Natural killer cell (primary cell): ENCODE measurements around the gene MBD1. TPM values are rescaled to one million over a fixed set of nuclear protein-coding genes. Genes with fewer than 3 reads are reported as not detected.

ENCODE experiments used
- ATAC-seq, 3 donors: fragments of 150-1000 bp in 2 of 3; fragments of 200-7000 bp in 1 of 3; cut with Tn5 transposase; 1 replicate in 1 of 3; 2 replicates in 2 of 3; pipeline ENCODE4 v1.10.0; 2021; ENCODE audit warnings: mild to moderate bottlenecking in 2 of 3, moderate library complexity in 2 of 3
- DNase-seq, 2 donors: peaks; one replicate each; pipeline versions ENCODE4 v3.0.0 to v3.0.0-alpha.2; 2013 to 2021; ENCODE audit warnings: mixed read lengths in 1 of 2
- H3K27ac ChIP-seq: one replicate; pipeline ENCODE4 v1.5.1; 2013; ENCODE audit warnings: mild to moderate bottlenecking, low read length
- H3K27me3 ChIP-seq: one replicate; pipeline ENCODE4 v1.6.1; 2013; ENCODE audit warnings: low read length; ENCODE audit not compliant: control insufficient read depth, insufficient read depth
- H3K36me3 ChIP-seq: one replicate; pipeline ENCODE4 v1.6.1; 2013; ENCODE audit warnings: low read length; ENCODE audit not compliant: control insufficient read depth, insufficient read depth
- H3K4me1 ChIP-seq: one replicate; pipeline ENCODE4 v1.6.1; 2013; ENCODE audit warnings: low read length; ENCODE audit not compliant: control insufficient read depth, insufficient read depth
- H3K4me3 ChIP-seq: one replicate; pipeline ENCODE4 v1.5.1; 2013; ENCODE audit warnings: low read length
- H3K9me3 ChIP-seq: one replicate; pipeline ENCODE4 v1.6.1; 2013; ENCODE audit warnings: low read length; ENCODE audit not compliant: control insufficient read depth, insufficient read depth
- H3K27ac Mint-ChIP-seq, 2 donors: one replicate each; pipeline ENCODE4 v1.8.0; 2022; ENCODE audit warnings: mild to moderate bottlenecking in 2 of 2, mixed read lengths in 2 of 2, moderate library complexity in 1 of 2
- H3K27me3 Mint-ChIP-seq, 2 donors: one replicate each; pipeline ENCODE4 v1.8.0; 2022; ENCODE audit warnings: low read depth in 2 of 2, mixed read lengths in 2 of 2
- H3K36me3 Mint-ChIP-seq: one replicate; pipeline ENCODE4 v1.8.0; 2022; ENCODE audit warnings: mixed read lengths
- H3K4me1 Mint-ChIP-seq, 2 donors: one replicate each; pipeline ENCODE4 v1.8.0; 2022; ENCODE audit warnings: mixed read lengths in 2 of 2
- H3K4me3 Mint-ChIP-seq: one replicate; pipeline ENCODE4 v1.8.0; 2022; ENCODE audit warnings: mild to moderate bottlenecking, moderate library complexity, mixed read lengths
- H3K9me3 Mint-ChIP-seq, 2 donors: one replicate each; pipeline ENCODE4 v1.8.0; 2022; ENCODE audit warnings: mixed read lengths in 2 of 2
- WGBS: methylation state at CpG from one replicate; pipeline ENCODE4 v1.1.7; 2013; ENCODE audit warnings: missing lambda C conversion rate; ENCODE audit not compliant: insufficient coverage; 5-methylcytosine and 5-hydroxymethylcytosine counted together
- intact Hi-C: fragments of 100-400 bp; cut with micrococcal nuclease; formaldehyde crosslinking; loops from one replicate; pipeline ENCODE4 v1.14.2; 2022
- total RNA-seq, 4 donors: library from RNA; stranded (reverse); fragments of 120-200 nt in 1 of 4; gene quantifications; one replicate each; pipeline versions ENCODE4 v1.2.3 to v1.2.4, GENCODE V29; 2013 to 2022
- TF ChIP-seq, protein P1 (sequence below): fragments of 200-600 bp; IDR thresholded peaks from one replicate; pipeline ENCODE4 v1.8.0; 2022; ENCODE audit warnings: antibody characterized with exemption

The MBD1 gene
- total RNA-seq, 3 donors from 2014 or later (not counting 1 experiment from before 2014, with no cell fraction given), result 106 to 113 (median 111) TPM

- Histone ChIP-seq H3K9me3 (no peaks in the 10 kb centered on the region), H3K4me1 (peaks cover 21% of the 10 kb centered on the region), H3K4me3 (no peak overlapping the region), H3K27ac (no peak overlapping the region), H3K27me3 (no peaks in the 10 kb centered on the region), H3K36me3 (peaks cover 67% of the 10 kb centered on the region)
- ATAC-seq, result no peak
- intact Hi-C loops, result no loop called here
- Mint-ChIP-seq H3K27me3 (no peaks in the 10 kb centered on the region), H3K36me3 (no peaks in the 10 kb centered on the region), H3K4me1 (peaks cover 16 to 40% of the 10 kb centered on the region in 2 donors), H3K4me3 (no peak overlapping the region), H3K27ac (peak overlapping the region in 1 of 2 donors; percentile 12), H3K9me3 (no peaks in the 10 kb centered on the region)
- 98% methylated on average over 19 of the region's 19 CpGs for whole genome bisulfite sequencing
- DNase-seq, result no peak
- TF ChIP-seq, protein P1, sequence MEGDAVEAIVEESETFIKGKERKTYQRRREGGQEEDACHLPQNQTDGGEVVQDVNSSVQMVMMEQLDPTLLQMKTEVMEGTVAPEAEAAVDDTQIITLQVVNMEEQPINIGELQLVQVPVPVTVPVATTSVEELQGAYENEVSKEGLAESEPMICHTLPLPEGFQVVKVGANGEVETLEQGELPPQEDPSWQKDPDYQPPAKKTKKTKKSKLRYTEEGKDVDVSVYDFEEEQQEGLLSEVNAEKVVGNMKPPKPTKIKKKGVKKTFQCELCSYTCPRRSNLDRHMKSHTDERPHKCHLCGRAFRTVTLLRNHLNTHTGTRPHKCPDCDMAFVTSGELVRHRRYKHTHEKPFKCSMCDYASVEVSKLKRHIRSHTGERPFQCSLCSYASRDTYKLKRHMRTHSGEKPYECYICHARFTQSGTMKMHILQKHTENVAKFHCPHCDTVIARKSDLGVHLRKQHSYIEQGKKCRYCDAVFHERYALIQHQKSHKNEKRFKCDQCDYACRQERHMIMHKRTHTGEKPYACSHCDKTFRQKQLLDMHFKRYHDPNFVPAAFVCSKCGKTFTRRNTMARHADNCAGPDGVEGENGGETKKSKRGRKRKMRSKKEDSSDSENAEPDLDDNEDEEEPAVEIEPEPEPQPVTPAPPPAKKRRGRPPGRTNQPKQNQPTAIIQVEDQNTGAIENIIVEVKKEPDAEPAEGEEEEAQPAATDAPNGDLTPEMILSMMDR, result no peak
Observed at GRCh38 chr18:50275503-50276036, 5.8 kb downstream of the MBD1 start.

GRCh38 chr18:50274941-50275340 lies 6.4 kb downstream of the MBD1 start:
- DNase-seq (no peak), ATAC-seq (no peak)
- peaks cover 15% of the 10 kb centered on the region for H3K4me1 ChIP-seq
- H3K9me3 Mint-ChIP-seq, result no peaks in the 10 kb centered on the region
- TF ChIP-seq, protein P1, result no peak
- no peak overlapping the region for H3K4me3 Mint-ChIP-seq
- H3K4me3 ChIP-seq, result no peak overlapping the region
- H3K27ac ChIP-seq, result no peak overlapping the region
- peaks cover 70% of the 10 kb centered on the region for H3K36me3 ChIP-seq
- WGBS, result 97% methylated on average over 10 of the region's 10 CpGs
- peak overlapping the region in 1 of 2 donors; percentile 12 for H3K27ac Mint-ChIP-seq
- intact Hi-C loops, result no loop called here
- no peaks in the 10 kb centered on the region for H3K27me3 ChIP-seq
- no peaks in the 10 kb centered on the region for H3K9me3 ChIP-seq
- peaks cover 10 to 38% of the 10 kb centered on the region in 2 donors for H3K4me1 Mint-ChIP-seq
- H3K27me3 Mint-ChIP-seq, result no peaks in the 10 kb centered on the region
- no peaks in the 10 kb centered on the region for H3K36me3 Mint-ChIP-seq

DNA sequence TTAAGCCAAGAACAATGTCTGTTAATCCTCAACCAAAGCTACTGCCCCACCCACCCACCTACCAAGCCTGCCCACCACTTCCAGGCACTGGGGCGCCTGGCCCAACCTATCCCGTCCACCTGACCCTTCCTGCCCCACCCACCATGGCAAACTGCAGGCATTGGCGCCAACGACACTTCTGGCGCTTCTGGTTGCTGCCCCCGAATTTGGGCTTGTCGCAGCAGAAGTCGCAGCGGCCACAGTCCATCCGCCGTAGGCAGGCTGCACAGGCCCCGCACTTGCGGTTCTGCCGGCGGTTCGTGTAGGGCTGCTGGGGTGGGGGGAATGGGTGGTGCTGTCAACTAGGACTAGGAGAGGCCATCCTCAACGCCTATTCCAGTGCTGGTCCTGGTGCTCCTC lies 7.3 kb downstream of the MBD1 start:
- no peak overlapping the region for H3K4me3 ChIP-seq
- no peaks in the 10 kb centered on the region for H3K36me3 Mint-ChIP-seq
- no peaks in the 10 kb centered on the region for H3K9me3 Mint-ChIP-seq
- H3K27ac ChIP-seq, result no peak overlapping the region
- DNase-seq, result no peak
- no peaks in the 10 kb centered on the region for H3K27me3 ChIP-seq
- no peak for ATAC-seq
- 98% methylated on average over 17 of the region's 17 CpGs for WGBS
- no peaks in the 10 kb centered on the region for H3K27me3 Mint-ChIP-seq
- H3K36me3 ChIP-seq, result peaks cover 74% of the 10 kb centered on the region
- H3K4me3 Mint-ChIP-seq, result no peak overlapping the region
- intact Hi-C loops, result no loop called here
- TF ChIP-seq, protein P1, result no peak
- peaks cover 3 to 30% of the 10 kb centered on the region in 2 donors for H3K4me1 Mint-ChIP-seq
- H3K27ac Mint-ChIP-seq, result no peak overlapping the region
- H3K4me1 ChIP-seq, result peaks cover 11% of the 10 kb centered on the region
- no peaks in the 10 kb centered on the region for H3K9me3 ChIP-seq
